Stimulated activated CD8-positive, alpha-beta memory T cell treated with anti-CD3 and anti-CD28 coated beads, Interleukin-15, amount 100 ng/mL, for 4 hours (primary cell): ENCODE data around the gene PNPLA3.

Experiments
- DNase-seq, 2 donors: peaks; one replicate each; pipeline ENCODE4 v3.0.0-alpha.2; 2020; ENCODE audit warnings: low read depth in 2 of 2

PNPLA3 gene

GRCh38 chr22:43923631-43924464, at the start of gene PNPLA3:
TSS of gene PNPLA3 (plus strand) at chr22:43923805. CDS start at chr22:43923912, 107 bp downstream.
- peak; percentile 56 to 63 for DNase-seq

GRCh38 chr22:43876866-43877509, 46.6 kb upstream of the PNPLA3 start:
- no peak for DNase-seq

- DNase-seq, result no peak
Observed at GRCh38 chr22:43878079-43878795, 45.4 kb upstream of the PNPLA3 start.

GRCh38 chr22:43878831-43879550, 44.6 kb upstream of the PNPLA3 start:
- DNase-seq, result no peak

- DNase-seq, result no peak
Observed at GRCh38 chr22:43879901-43880540, 43.6 kb upstream of the PNPLA3 start.

GRCh38 chr22:43880541-43880991, 43.0 kb upstream of the PNPLA3 start:
- DNase-seq, result no peak

GRCh38 chr22:43881091-43882061, 42.2 kb upstream of the PNPLA3 start:
- no peak for DNase-seq

GRCh38 chr22:43882122-43882767, 41.4 kb upstream of the PNPLA3 start:
- no peak for DNase-seq

- no peak for DNase-seq
Observed at GRCh38 chr22:43883012-43883661, 40.5 kb upstream of the PNPLA3 start.

GRCh38 chr22:43883719-43884415, 39.7 kb upstream of the PNPLA3 start:
- DNase-seq, result no peak

- no peak for DNase-seq
Observed at GRCh38 chr22:43884600-43885318, 38.8 kb upstream of the PNPLA3 start.

GRCh38 chr22:43885319-43885671, 38.3 kb upstream of the PNPLA3 start:
- no peak for DNase-seq

GRCh38 chr22:43885786-43886185, 37.8 kb upstream of the PNPLA3 start:
- no peak for DNase-seq

- DNase-seq, result no peak
Observed at GRCh38 chr22:43886231-43886630, 37.4 kb upstream of the PNPLA3 start.

- no peak for DNase-seq
Observed at GRCh38 chr22:43887391-43887790, 36.2 kb upstream of the PNPLA3 start.

GRCh38 chr22:43888740-43889139, 34.9 kb upstream of the PNPLA3 start:
- no peak for DNase-seq

GRCh38 chr22:43889201-43889859, 34.3 kb upstream of the PNPLA3 start:
- no peak for DNase-seq
